Measurements from ENCODE around the gene KIT. TPM values are rescaled to one million over a fixed set of nuclear protein-coding genes. Genes with fewer than 3 reads are reported as not detected.
"Not testable (repeated sequence)": the region's sequence is repeated elsewhere in the genome, so short reads cannot be mapped to it uniquely, and the experiment has no call there.

KIT gene
- 10 to 100 TPM in 1 of 4 donors, 1 to 10 TPM in 3; 3.1 to 11.7 (median 7.9) TPM for total RNA-seq

- DNase-seq (ENCODE audit: low spot score) (no peak), ATAC-seq (ENCODE audit: low FRiP score) (peak; percentile 59)
- TF ChIP-seq CTCF (IDR thresholded peaks at IDR 0.05), result no peak
These were observed at the start of gene KIT for GRCh38 chr4:54657551-54658251. TSS of gene KIT (plus strand) at chr4:54657957. CDS start at chr4:54658015, 58 bp downstream.

GRCh38 chr4:54609310-54609709 lies 48.4 kb upstream of the KIT start:
- TF ChIP-seq CTCF (IDR thresholded peaks at IDR 0.05), result no peak
- DNase-seq (ENCODE audit: low spot score), result no peak
- no peak for ATAC-seq (ENCODE audit: low FRiP score)

GRCh38 chr4:54614149-54614548 lies 43.6 kb upstream of the KIT start:
- TF ChIP-seq CTCF (IDR thresholded peaks at IDR 0.05), result no peak
- ATAC-seq (ENCODE audit: low FRiP score), result no peak
- DNase-seq (ENCODE audit: low spot score), result no peak

GRCh38 chr4:54620773-54621172 lies 37.0 kb upstream of the KIT start:
- DNase-seq (ENCODE audit: low spot score) (no peak), ATAC-seq (ENCODE audit: low FRiP score) (no peak)
- no peak for TF ChIP-seq CTCF (IDR thresholded peaks at IDR 0.05)

GRCh38 chr4:54625391-54625790 lies 32.4 kb upstream of the KIT start:
- no peak for ATAC-seq (ENCODE audit: low FRiP score)
- DNase-seq (ENCODE audit: low spot score), result no peak
- TF ChIP-seq CTCF (IDR thresholded peaks at IDR 0.05), result no peak

- DNase-seq (ENCODE audit: low spot score), result no peak
- no peak for TF ChIP-seq CTCF (IDR thresholded peaks at IDR 0.05)
- ATAC-seq (ENCODE audit: low FRiP score), result no peak
These were observed 31.6 kb upstream of the KIT start for GRCh38 chr4:54626113-54626512.

GRCh38 chr4:54632537-54632936 lies 25.2 kb upstream of the KIT start:
- ATAC-seq (ENCODE audit: low FRiP score) (no peak), DNase-seq (ENCODE audit: low spot score) (no peak)
- TF ChIP-seq CTCF (IDR thresholded peaks at IDR 0.05), result no peak

- not testable (repeated sequence) for ATAC-seq (ENCODE audit: low FRiP score); DNase-seq (ENCODE audit: low spot score)
These were observed 24.5 kb upstream of the KIT start for GRCh38 chr4:54633102-54633740.

Data from omental fat pad (tissue), 4 donors.